Upper lobe of right lung (tissue), 1 donor: Measurements from ENCODE around the gene XPO6. TPM values are rescaled to one million over a fixed set of nuclear protein-coding genes. Genes with fewer than 3 reads are reported as not detected.

Experiments used
- ATAC-seq: fragments of 200-7000 bp; cut with Tn5 transposase; one replicate; pipeline ENCODE4 v1.9.1; 2020; ENCODE audit warnings: mild to moderate bottlenecking, moderate library complexity
- DNase-seq: peaks from one replicate; pipeline ENCODE4 v3.0.0-alpha.2; 2020
- H3K27ac ChIP-seq: fragments of 200-600 bp; one replicate; pipeline ENCODE4 v1.8.0; 2022
- H3K27me3 ChIP-seq: fragments of 200-600 bp; one replicate; pipeline ENCODE4 v1.8.0; 2022; ENCODE audit warnings: mild to moderate bottlenecking
- H3K36me3 ChIP-seq: fragments of 200-600 bp; one replicate; pipeline ENCODE4 v1.8.0; 2022
- H3K4me1 ChIP-seq: fragments of 200-600 bp; one replicate; pipeline ENCODE4 v1.8.0; 2022
- H3K4me3 ChIP-seq: fragments of 200-600 bp; one replicate; pipeline ENCODE4 v1.8.0; 2022; ENCODE audit warnings: mild to moderate bottlenecking
- H3K9me3 ChIP-seq: fragments of 200-600 bp; one replicate; pipeline ENCODE4 v1.8.0; 2022
- CTCF ChIP-seq: fragments of 200-600 bp; IDR thresholded peaks from one replicate; pipeline ENCODE4 v1.8.0; 2022; ENCODE audit warnings: antibody characterized with exemption
- intact Hi-C: fragments of 100-400 bp; cut with DNase I; formaldehyde crosslinking; loops from one replicate; pipeline ENCODE4 v1.11.0; 2022
- total RNA-seq: library from RNA; stranded (reverse); fragmentation: NEBNext Ultra II Directional; extraction: Animal tissue kit (Norgen Biotek cat#: 25700); gene quantifications from one replicate; pipeline ENCODE4 v1.2.1, GENCODE V29; 2021
- donor health status: DM: no; HTN: yes; CAD: no; lungs with severe emphysema.

The XPO6 gene
- total RNA-seq, 1 donor from 2014 or later, result 102 TPM

- H3K4me1 ChIP-seq, result no peaks in the 10 kb centered on the region
- DNase-seq (no peak), ATAC-seq (no peak)
- no peaks in the 10 kb centered on the region for H3K27me3 ChIP-seq
- intact Hi-C loops, result no loop called here
- TF ChIP-seq CTCF, result no peak
- H3K4me3 ChIP-seq, result no peak overlapping the region
- no peaks in the 10 kb centered on the region for H3K9me3 ChIP-seq
- H3K36me3 ChIP-seq, result no peaks in the 10 kb centered on the region
- no peak overlapping the region for H3K27ac ChIP-seq
Measured at GRCh38 chr16:28078261-28078660, 133.5 kb downstream of the XPO6 start.

- TF ChIP-seq CTCF, result no peak
- H3K9me3 ChIP-seq, result no peaks in the 10 kb centered on the region
- intact Hi-C loops, result no loop called here
Measured at GRCh38 chr16:28073836-28074235, 137.9 kb downstream of the XPO6 start.

GRCh38 chr16:28072087-28072486, 139.7 kb downstream of the XPO6 start:
- TF ChIP-seq CTCF, result no peak
- no peak for ATAC-seq
- DNase-seq, result no peak
- Histone ChIP-seq H3K4me3 (no peak overlapping the region), H3K4me1 (no peaks in the 10 kb centered on the region), H3K9me3 (no peaks in the 10 kb centered on the region), H3K27ac (no peak overlapping the region), H3K27me3 (no peaks in the 10 kb centered on the region), H3K36me3 (no peaks in the 10 kb centered on the region)
- intact Hi-C loops, result no loop called here

More at GRCh38 chr16:28073836-28074235, 137.9 kb downstream of the XPO6 start:
- Histone ChIP-seq H3K27ac (no peak overlapping the region), H3K4me3 (no peak overlapping the region), H3K36me3 (no peaks in the 10 kb centered on the region), H3K4me1 (no peaks in the 10 kb centered on the region), H3K27me3 (no peaks in the 10 kb centered on the region)
- ATAC-seq (no peak), DNase-seq (no peak)

- no peak for ATAC-seq
- Histone ChIP-seq H3K27me3 (no peaks in the 10 kb centered on the region), H3K27ac (no peak overlapping the region), H3K4me3 (no peak overlapping the region), H3K4me1 (no peaks in the 10 kb centered on the region), H3K9me3 (no peaks in the 10 kb centered on the region), H3K36me3 (no peaks in the 10 kb centered on the region)
- DNase-seq, result no peak
- intact Hi-C loops, result no loop called here
- no peak for TF ChIP-seq CTCF
Measured at GRCh38 chr16:28069971-28070794, 141.6 kb downstream of the XPO6 start.

- no peak overlapping the region for H3K4me3 ChIP-seq
- DNase-seq, result no peak
- no peaks in the 10 kb centered on the region for H3K36me3 ChIP-seq
- ATAC-seq, result no peak
- H3K27me3 ChIP-seq, result peaks cover 6% of the 10 kb centered on the region
- H3K27ac ChIP-seq, result no peak overlapping the region
- H3K9me3 ChIP-seq, result no peaks in the 10 kb centered on the region
- H3K4me1 ChIP-seq, result no peaks in the 10 kb centered on the region
- intact Hi-C loops, result no loop called here
- TF ChIP-seq CTCF, result no peak
Measured at GRCh38 chr16:28068976-28069375, 142.8 kb downstream of the XPO6 start.
